Adrenal gland (tissue), 12 donors: Measurements from ENCODE around the gene KIZ. TPM values are rescaled to one million over a fixed set of nuclear protein-coding genes. Genes with fewer than 3 reads are reported as not detected.

Source experiments
- DNase-seq, 7 donors: peaks; one replicate each; pipeline ENCODE4 v3.0.0-alpha.2; 2019 to 2020
- H3K27ac ChIP-seq, 5 donors: fragments of 200-600 bp; sonication (generic) in 4 of 5; 1 replicate in 3 of 5; 2 replicates in 2 of 5; pipeline versions ENCODE4 v1.5.1 to v1.8.0; 2016 to 2020; ENCODE audit warnings: mild to moderate bottlenecking in 1 of 5
- H3K27me3 ChIP-seq: fragments of 200-600 bp; 2 replicates; pipeline ENCODE4 v1.8.0; 2021
- H3K36me3 ChIP-seq, 2 donors: fragments of 200-600 bp; replicated peaks in 1 of 2; 1 replicate in 1 of 2; 2 replicates in 1 of 2; pipeline versions ENCODE4 v1.5.1 to v1.8.0; 2018 to 2022
- H3K4me1 ChIP-seq, 2 donors: fragments of 200-600 bp; replicated peaks in 1 of 2; 1 replicate in 1 of 2; 2 replicates in 1 of 2; pipeline versions ENCODE4 v1.5.1 to v1.8.0; 2018 to 2021
- H3K4me3 ChIP-seq, 4 donors: fragments of 200-600 bp; sonication (generic) in 3 of 4; one replicate each; pipeline ENCODE4 v1.5.1; 2016 to 2018
- H3K9me3 ChIP-seq, 3 donors: fragments of 200-600 bp; sonication (generic) in 1 of 3; replicated peaks in 1 of 3; 1 replicate in 2 of 3; 2 replicates in 1 of 3; pipeline versions ENCODE4 v1.5.1 to v1.8.0; 2016 to 2021
- CTCF ChIP-seq, 6 experiments: fragments of 450-650 bp in 4 of 6; fragments of 200-600 bp in 2 of 6; sonication (generic) in 1 of 6; IDR thresholded peaks; 1 replicate in 5 of 6; 2 replicates in 1 of 6; pipeline versions ENCODE4 v1.5.1 to v1.8.0; 2016 to 2021; ENCODE audit warnings: antibody characterized with exemption in 6 of 6, mild to moderate bottlenecking in 2 of 6, moderate library complexity in 1 of 6
- POLR2A ChIP-seq, 2 donors: fragments of 450-650 bp; IDR thresholded peaks; one replicate each; pipeline ENCODE4 v1.6.1; 2017; ENCODE audit warnings: antibody characterized with exemption in 2 of 2, mild to moderate bottlenecking in 2 of 2, moderate library complexity in 1 of 2
- WGBS, 4 donors: extraction: QIAGEN DNeasy Blood & Tissue Kit in 2 of 4; methylation state at CpG; one replicate each; pipeline versions ENCODE4 v1.1.5 to v1.1.7; 2013 to 2017; 5-methylcytosine and 5-hydroxymethylcytosine counted together
- intact Hi-C, 2 donors: fragments of 100-400 bp; cut with DNase I; formaldehyde crosslinking; loops; one replicate each; pipeline versions ENCODE4 v1.14.1 to v1.15.0; 2022 to 2023
- polyA plus RNA-seq, 3 donors: library from polyadenylated mRNA; stranded (reverse); fragments of 200-250 nt in 2 of 3; fragments of 350-450 nt in 1 of 3; fragmentation: Illumina TruSeq in 1 of 3; extraction: RNeasy Lipid Tissue Mini Kit (QIAGEN cat#74804) in 1 of 3; gene quantifications; one replicate each; pipeline ENCODE4 v1.2.3, GENCODE V29; 2013 to 2014
- total RNA-seq, 9 donors: library from RNA; depleted of rRNA in 4 of 9; stranded (reverse); fragments of >200 nt in 4 of 9; fragments of 120-200 nt in 1 of 9; fragmentation: NEBNext Ultra II Directional in 1 of 9; extraction: Animal tissue kit (Norgen Biotek cat#: 25700) in 1 of 9; gene quantifications; one replicate each; pipeline versions ENCODE4 v1.1.0 to v1.2.4, GENCODE V29; 2013 to 2023
- donor health status: healthy with polysubstance abuse.
- donor health status: Bipolar disorder and iron deficiency.
- donor health status: DM: yes; HTN: yes; CAD: no.
- donor health status: DM: no; HTN: no; CAD: no.
- donor health status: DM: no; HTN: no; CAD: no.
- donor health status: DM: yes; HTN: yes; CAD: no.

KIZ gene
- total and polyA plus RNA-seq, 12 donors = 10.4 to 62.9 (median 15.3) TPM

- TF ChIP-seq POLR2A (IDR thresholded peaks at IDR 0.05) (no peak), CTCF (IDR thresholded peaks at IDR 0.05) (no peak)
- no peaks in the 10 kb centered on the region for H3K27me3 ChIP-seq
- H3K27ac ChIP-seq = no peak overlapping the region
- intact Hi-C loops = no loop called here
- no peaks in the 10 kb centered on the region for H3K36me3 ChIP-seq
- H3K4me3 ChIP-seq = no peak overlapping the region
- 36 to 57% (median 55%) methylated on average over 2 of the region's 2 CpGs for WGBS, 4 donors
- DNase-seq = no peak
- H3K4me1 ChIP-seq = no peaks in the 10 kb centered on the region
- H3K9me3 ChIP-seq = no peaks in the 10 kb centered on the region
These were observed 143.9 kb downstream of the KIZ start for GRCh38 chr20:21269772-21270171.

- no peak overlapping the region for H3K27ac ChIP-seq
- no peaks in the 10 kb centered on the region for H3K9me3 ChIP-seq
- no peaks in the 10 kb centered on the region for H3K4me1 ChIP-seq
- 79 to 86% (median 82%) methylated on average over 8 of the region's 8 CpGs for WGBS, 4 donors
- DNase-seq = no peak
- no peak for TF ChIP-seq CTCF (IDR thresholded peaks at IDR 0.05)
- TF ChIP-seq POLR2A (IDR thresholded peaks at IDR 0.05) = no peak
- H3K4me3 ChIP-seq = no peak overlapping the region
- no peaks in the 10 kb centered on the region for H3K36me3 ChIP-seq
- intact Hi-C loops = no loop called here
- H3K27me3 ChIP-seq = no peaks in the 10 kb centered on the region
These were observed 144.9 kb downstream of the KIZ start for GRCh38 chr20:21270806-21271205.

GRCh38 chr20:21272279-21272678, 146.4 kb downstream of the KIZ start:
- Histone ChIP-seq H3K4me1 (no peaks in the 10 kb centered on the region), H3K4me3 (no peak overlapping the region), H3K9me3 (no peaks in the 10 kb centered on the region), H3K27me3 (no peaks in the 10 kb centered on the region), H3K27ac (no peak overlapping the region), H3K36me3 (no peaks in the 10 kb centered on the region)
- intact Hi-C loops = no loop called here
- no peak for DNase-seq
- TF ChIP-seq POLR2A (IDR thresholded peaks at IDR 0.05) (no peak), CTCF (IDR thresholded peaks at IDR 0.05) (no peak)

GRCh38 chr20:21272679-21273078, 146.8 kb downstream of the KIZ start:
- intact Hi-C loops = no loop called here
- 49 to 81% (median 72%) methylated on average over 3 of the region's 3 CpGs for WGBS, 4 donors
- Histone ChIP-seq H3K36me3 (no peaks in the 10 kb centered on the region), H3K9me3 (no peaks in the 10 kb centered on the region), H3K4me1 (no peaks in the 10 kb centered on the region), H3K27ac (no peak overlapping the region), H3K4me3 (no peak overlapping the region), H3K27me3 (no peaks in the 10 kb centered on the region)
- DNase-seq = no peak
- TF ChIP-seq CTCF (IDR thresholded peaks at IDR 0.05) (no peak), POLR2A (IDR thresholded peaks at IDR 0.05) (no peak)
